K562 (cell line): ENCODE data around the gene SLC4A2. TPM values are rescaled to one million over a fixed set of nuclear protein-coding genes. Genes with fewer than 3 reads are reported as not detected.

Experiments
- CTBP1 ChIP-seq: fragments of 450-650 bp; IDR thresholded peaks from 2 replicates; pipeline ENCODE4 v1.6.1; 2016; ENCODE audit warnings: borderline replicate concordance
- MED1 ChIP-seq: sonication (generic); formaldehyde crosslinking; IDR thresholded peaks from 2 replicates; pipeline ENCODE4 v1.8.1; 2023; ENCODE audit warnings: missing genetic modification reagents, borderline replicate concordance
- NR0B1 ChIP-seq: fragments of 450-650 bp; IDR thresholded peaks from one replicate; pipeline ENCODE4 v1.6.1; 2018; ENCODE audit warnings: mild to moderate bottlenecking, moderate library complexity; ENCODE audit not compliant: partially characterized antibody
- RBM39 ChIP-seq: fragments of 200-400 bp; formaldehyde crosslinking; optimal IDR thresholded peaks from 2 replicates; pipeline ENCODE3; 2018; ENCODE audit warnings: low read depth, low read length
- ZFX ChIP-seq: sonication (generic); formaldehyde crosslinking; IDR thresholded peaks from 2 replicates; pipeline ENCODE4 v1.8.0; 2022; ENCODE audit warnings: mild to moderate bottlenecking, missing genetic modification reagents, moderate library complexity
- polyA plus RNA-seq, 8 experiments: library from polyadenylated mRNA; depleted of rRNA in 4 of 8; stranded (reverse) in 5 of 8; unstranded in 3 of 8; fragments of >200 nt; fragmentation: Nextera tagmentation in 2 of 8; fragmentation: Illumina TruSeq in 1 of 8; extraction: Ambion mirVana in 2 of 8; extraction: Trizol in 1 of 8; gene quantifications; 2 replicates each; pipeline versions ENCODE4 v1.2.1 to v1.2.3, GENCODE V29; 2011 to 2014; ENCODE audit warnings: inconsistent platforms in 1 of 8, missing spikeins in 1 of 8
- total RNA-seq, 7 experiments: library from RNA; depleted of rRNA in 6 of 7; stranded (reverse); fragments of >200 nt in 6 of 7; fragmentation: Illumina TruSeq in 2 of 7; extraction: Trizol in 2 of 7; gene quantifications; 2 replicates each; pipeline versions ENCODE4 v1.2.1 to v1.2.3, GENCODE V29; 2011 to 2021; ENCODE audit warnings: low replicate concordance in 1 of 7
- TF ChIP-seq, protein P1 (sequence below): fragments of 200-600 bp; sonication (generic); IDR thresholded peaks from one replicate; pipeline ENCODE4 v1.6.1; 2012; ENCODE audit warnings: mild to moderate bottlenecking, low read depth, low read length, inconsistent platforms
- TF ChIP-seq, protein P2 (sequence below): fragments of 200-800 bp; sonication (Bioruptor generic); IDR thresholded peaks from 2 replicates; pipeline ENCODE4 v1.6.1; 2016; ENCODE audit warnings: missing genetic modification characterization, missing compliant biosample characterization

SLC4A2 gene
- total and polyA plus RNA-seq, 9 of the 15 experiments (the other 6 are each of a cell fraction or from before 2014, with no cell fraction given), result 11.4 to 375 (median 130) TPM

DNA sequence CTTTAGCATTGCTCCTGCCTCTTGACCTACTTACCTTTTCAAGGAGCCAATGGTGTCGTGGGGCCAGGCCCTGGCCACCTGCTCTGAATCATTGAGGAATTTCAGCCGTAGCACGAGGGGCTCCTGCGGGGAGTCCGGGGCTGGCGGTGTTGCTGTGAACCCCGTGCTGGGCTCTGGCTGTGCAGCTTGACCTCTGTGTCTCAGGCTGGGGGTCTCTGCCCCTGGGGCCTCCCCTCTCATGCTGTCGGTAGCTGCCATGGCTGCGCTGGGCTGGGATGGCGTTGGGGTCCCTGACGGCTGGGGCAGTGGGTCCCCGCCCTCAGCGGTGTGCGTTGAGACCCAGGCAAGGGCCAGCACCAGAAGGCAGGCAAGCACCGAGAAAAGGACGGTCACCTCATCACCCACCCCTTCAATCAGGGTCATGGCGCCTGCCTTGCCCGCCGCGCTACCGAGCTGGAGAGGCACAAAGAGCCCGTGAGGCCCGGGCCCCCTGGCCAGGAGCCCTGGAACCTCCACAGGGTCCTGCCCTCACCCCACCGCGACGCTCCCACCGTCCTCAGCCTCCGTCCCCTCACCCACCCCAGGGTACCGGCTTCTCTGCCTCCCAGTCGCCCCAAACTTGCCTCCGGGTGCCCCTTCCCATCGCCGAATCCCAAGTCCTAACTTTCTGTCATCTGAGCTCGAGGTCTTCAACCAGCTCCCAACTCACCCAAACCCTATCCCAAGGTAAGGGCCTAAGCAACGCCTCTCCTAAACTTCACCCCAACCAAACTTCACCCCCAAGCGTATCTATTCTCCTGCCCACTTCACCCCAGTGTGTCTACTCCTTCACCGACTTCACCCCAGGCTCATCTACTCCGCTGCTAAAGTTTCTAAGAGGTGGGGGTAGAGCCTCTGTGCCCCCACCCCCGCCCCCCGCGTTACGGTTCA is 23.0 kb downstream of the SLC4A2 start (continued):
- TF ChIP-seq, protein P1, sequence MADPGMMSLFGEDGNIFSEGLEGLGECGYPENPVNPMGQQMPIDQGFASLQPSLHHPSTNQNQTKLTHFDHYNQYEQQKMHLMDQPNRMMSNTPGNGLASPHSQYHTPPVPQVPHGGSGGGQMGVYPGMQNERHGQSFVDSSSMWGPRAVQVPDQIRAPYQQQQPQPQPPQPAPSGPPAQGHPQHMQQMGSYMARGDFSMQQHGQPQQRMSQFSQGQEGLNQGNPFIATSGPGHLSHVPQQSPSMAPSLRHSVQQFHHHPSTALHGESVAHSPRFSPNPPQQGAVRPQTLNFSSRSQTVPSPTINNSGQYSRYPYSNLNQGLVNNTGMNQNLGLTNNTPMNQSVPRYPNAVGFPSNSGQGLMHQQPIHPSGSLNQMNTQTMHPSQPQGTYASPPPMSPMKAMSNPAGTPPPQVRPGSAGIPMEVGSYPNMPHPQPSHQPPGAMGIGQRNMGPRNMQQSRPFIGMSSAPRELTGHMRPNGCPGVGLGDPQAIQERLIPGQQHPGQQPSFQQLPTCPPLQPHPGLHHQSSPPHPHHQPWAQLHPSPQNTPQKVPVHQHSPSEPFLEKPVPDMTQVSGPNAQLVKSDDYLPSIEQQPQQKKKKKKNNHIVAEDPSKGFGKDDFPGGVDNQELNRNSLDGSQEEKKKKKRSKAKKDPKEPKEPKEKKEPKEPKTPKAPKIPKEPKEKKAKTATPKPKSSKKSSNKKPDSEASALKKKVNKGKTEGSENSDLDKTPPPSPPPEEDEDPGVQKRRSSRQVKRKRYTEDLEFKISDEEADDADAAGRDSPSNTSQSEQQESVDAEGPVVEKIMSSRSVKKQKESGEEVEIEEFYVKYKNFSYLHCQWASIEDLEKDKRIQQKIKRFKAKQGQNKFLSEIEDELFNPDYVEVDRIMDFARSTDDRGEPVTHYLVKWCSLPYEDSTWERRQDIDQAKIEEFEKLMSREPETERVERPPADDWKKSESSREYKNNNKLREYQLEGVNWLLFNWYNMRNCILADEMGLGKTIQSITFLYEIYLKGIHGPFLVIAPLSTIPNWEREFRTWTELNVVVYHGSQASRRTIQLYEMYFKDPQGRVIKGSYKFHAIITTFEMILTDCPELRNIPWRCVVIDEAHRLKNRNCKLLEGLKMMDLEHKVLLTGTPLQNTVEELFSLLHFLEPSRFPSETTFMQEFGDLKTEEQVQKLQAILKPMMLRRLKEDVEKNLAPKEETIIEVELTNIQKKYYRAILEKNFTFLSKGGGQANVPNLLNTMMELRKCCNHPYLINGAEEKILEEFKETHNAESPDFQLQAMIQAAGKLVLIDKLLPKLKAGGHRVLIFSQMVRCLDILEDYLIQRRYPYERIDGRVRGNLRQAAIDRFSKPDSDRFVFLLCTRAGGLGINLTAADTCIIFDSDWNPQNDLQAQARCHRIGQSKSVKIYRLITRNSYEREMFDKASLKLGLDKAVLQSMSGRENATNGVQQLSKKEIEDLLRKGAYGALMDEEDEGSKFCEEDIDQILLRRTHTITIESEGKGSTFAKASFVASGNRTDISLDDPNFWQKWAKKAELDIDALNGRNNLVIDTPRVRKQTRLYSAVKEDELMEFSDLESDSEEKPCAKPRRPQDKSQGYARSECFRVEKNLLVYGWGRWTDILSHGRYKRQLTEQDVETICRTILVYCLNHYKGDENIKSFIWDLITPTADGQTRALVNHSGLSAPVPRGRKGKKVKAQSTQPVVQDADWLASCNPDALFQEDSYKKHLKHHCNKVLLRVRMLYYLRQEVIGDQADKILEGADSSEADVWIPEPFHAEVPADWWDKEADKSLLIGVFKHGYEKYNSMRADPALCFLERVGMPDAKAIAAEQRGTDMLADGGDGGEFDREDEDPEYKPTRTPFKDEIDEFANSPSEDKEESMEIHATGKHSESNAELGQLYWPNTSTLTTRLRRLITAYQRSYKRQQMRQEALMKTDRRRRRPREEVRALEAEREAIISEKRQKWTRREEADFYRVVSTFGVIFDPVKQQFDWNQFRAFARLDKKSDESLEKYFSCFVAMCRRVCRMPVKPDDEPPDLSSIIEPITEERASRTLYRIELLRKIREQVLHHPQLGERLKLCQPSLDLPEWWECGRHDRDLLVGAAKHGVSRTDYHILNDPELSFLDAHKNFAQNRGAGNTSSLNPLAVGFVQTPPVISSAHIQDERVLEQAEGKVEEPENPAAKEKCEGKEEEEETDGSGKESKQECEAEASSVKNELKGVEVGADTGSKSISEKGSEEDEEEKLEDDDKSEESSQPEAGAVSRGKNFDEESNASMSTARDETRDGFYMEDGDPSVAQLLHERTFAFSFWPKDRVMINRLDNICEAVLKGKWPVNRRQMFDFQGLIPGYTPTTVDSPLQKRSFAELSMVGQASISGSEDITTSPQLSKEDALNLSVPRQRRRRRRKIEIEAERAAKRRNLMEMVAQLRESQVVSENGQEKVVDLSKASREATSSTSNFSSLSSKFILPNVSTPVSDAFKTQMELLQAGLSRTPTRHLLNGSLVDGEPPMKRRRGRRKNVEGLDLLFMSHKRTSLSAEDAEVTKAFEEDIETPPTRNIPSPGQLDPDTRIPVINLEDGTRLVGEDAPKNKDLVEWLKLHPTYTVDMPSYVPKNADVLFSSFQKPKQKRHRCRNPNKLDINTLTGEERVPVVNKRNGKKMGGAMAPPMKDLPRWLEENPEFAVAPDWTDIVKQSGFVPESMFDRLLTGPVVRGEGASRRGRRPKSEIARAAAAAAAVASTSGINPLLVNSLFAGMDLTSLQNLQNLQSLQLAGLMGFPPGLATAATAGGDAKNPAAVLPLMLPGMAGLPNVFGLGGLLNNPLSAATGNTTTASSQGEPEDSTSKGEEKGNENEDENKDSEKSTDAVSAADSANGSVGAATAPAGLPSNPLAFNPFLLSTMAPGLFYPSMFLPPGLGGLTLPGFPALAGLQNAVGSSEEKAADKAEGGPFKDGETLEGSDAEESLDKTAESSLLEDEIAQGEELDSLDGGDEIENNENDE, result no peak
- TF ChIP-seq, protein P2, sequence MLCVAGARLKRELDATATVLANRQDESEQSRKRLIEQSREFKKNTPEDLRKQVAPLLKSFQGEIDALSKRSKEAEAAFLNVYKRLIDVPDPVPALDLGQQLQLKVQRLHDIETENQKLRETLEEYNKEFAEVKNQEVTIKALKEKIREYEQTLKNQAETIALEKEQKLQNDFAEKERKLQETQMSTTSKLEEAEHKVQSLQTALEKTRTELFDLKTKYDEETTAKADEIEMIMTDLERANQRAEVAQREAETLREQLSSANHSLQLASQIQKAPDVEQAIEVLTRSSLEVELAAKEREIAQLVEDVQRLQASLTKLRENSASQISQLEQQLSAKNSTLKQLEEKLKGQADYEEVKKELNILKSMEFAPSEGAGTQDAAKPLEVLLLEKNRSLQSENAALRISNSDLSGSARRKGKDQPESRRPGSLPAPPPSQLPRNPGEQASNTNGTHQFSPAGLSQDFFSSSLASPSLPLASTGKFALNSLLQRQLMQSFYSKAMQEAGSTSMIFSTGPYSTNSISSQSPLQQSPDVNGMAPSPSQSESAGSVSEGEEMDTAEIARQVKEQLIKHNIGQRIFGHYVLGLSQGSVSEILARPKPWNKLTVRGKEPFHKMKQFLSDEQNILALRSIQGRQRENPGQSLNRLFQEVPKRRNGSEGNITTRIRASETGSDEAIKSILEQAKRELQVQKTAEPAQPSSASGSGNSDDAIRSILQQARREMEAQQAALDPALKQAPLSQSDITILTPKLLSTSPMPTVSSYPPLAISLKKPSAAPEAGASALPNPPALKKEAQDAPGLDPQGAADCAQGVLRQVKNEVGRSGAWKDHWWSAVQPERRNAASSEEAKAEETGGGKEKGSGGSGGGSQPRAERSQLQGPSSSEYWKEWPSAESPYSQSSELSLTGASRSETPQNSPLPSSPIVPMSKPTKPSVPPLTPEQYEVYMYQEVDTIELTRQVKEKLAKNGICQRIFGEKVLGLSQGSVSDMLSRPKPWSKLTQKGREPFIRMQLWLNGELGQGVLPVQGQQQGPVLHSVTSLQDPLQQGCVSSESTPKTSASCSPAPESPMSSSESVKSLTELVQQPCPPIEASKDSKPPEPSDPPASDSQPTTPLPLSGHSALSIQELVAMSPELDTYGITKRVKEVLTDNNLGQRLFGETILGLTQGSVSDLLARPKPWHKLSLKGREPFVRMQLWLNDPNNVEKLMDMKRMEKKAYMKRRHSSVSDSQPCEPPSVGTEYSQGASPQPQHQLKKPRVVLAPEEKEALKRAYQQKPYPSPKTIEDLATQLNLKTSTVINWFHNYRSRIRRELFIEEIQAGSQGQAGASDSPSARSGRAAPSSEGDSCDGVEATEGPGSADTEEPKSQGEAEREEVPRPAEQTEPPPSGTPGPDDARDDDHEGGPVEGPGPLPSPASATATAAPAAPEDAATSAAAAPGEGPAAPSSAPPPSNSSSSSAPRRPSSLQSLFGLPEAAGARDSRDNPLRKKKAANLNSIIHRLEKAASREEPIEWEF (CRISPR knock-in tag), result no peak
- TF ChIP-seq MED1 (CRISPR knock-in tag) (no peak), CTBP1 (0 out of 2 replicates have a peak, but pooled peaks have one; percentile 16), ZFX (CRISPR knock-in tag) (no peak), NR0B1 (no peak), RBM39 (no peak)
